Psoas muscle (tissue), 8 donors: ENCODE data around the gene VILL. TPM values are rescaled to one million over a fixed set of nuclear protein-coding genes. Genes with fewer than 3 reads are reported as not detected.
"Not testable (repeated sequence)": the region's sequence is repeated elsewhere in the genome, so short reads cannot be mapped to it uniquely, and the experiment has no call there.

Experiments
- ATAC-seq, 4 donors: fragments of 200-7000 bp; cut with Tn5 transposase; one replicate each; pipeline ENCODE4 v1.9.1; 2020; ENCODE audit warnings: moderate library complexity in 3 of 4, mild to moderate bottlenecking in 2 of 4
- DNase-seq, 2 donors: peaks; one replicate each; pipeline ENCODE4 v3.0.0-alpha.2; 2020
- H3K27ac ChIP-seq: fragments of 200-600 bp; one replicate; pipeline ENCODE4 v1.8.0; 2022
- H3K27me3 ChIP-seq, 3 donors: fragments of 200-600 bp in 1 of 3; one replicate each; pipeline versions ENCODE4 v1.6.1 to v1.8.0; 2013 to 2022; ENCODE audit warnings: low read length in 2 of 3, mild to moderate bottlenecking in 2 of 3, moderate library complexity in 1 of 3; ENCODE audit not compliant: insufficient read depth in 3 of 3
- H3K36me3 ChIP-seq, 2 donors: fragments of 200-600 bp in 1 of 2; one replicate each; pipeline versions ENCODE4 v1.6.1 to v1.8.0; 2013 to 2022; ENCODE audit warnings: low read depth in 1 of 2, mild to moderate bottlenecking in 1 of 2, moderate library complexity in 1 of 2; ENCODE audit not compliant: insufficient read depth in 1 of 2
- H3K4me1 ChIP-seq: fragments of 200-600 bp; one replicate; pipeline ENCODE4 v1.8.0; 2022
- H3K4me3 ChIP-seq: fragments of 200-600 bp; one replicate; pipeline ENCODE4 v1.8.0; 2022; ENCODE audit warnings: mild to moderate bottlenecking
- H3K9me3 ChIP-seq: fragments of 200-600 bp; one replicate; pipeline ENCODE4 v1.8.0; 2022
- WGBS, 3 donors: extraction: QIAGEN DNeasy Blood & Tissue Kit; methylation state at CpG; one replicate each; pipeline versions ENCODE4 v1.1.6 to v1.1.7; 2013; 5-methylcytosine and 5-hydroxymethylcytosine counted together
- intact Hi-C, 2 donors: fragments of 100-400 bp; cut with DNase I; formaldehyde crosslinking; loops; one replicate each; pipeline versions ENCODE4 v1.11.0 to v1.14.2; 2022
- polyA plus RNA-seq, 3 donors: library from polyadenylated mRNA; stranded (reverse); fragments of 200-250 nt; gene quantifications; one replicate each; pipeline ENCODE4 v1.2.3, GENCODE V29; 2013
- total RNA-seq, 4 donors: library from RNA; stranded (reverse); fragmentation: NEBNext Ultra II Directional in 2 of 4; extraction: Animal tissue kit (Norgen Biotek cat#: 25700) in 2 of 4; gene quantifications; one replicate each; pipeline versions ENCODE4 v1.2.1 to v1.2.4, GENCODE V29; 2021 to 2023
- TF ChIP-seq, protein P1 (sequence below): fragments of 200-600 bp; IDR thresholded peaks from one replicate; pipeline ENCODE4 v1.8.0; 2022; ENCODE audit warnings: antibody characterized with exemption
- donor health status: healthy with polysubstance abuse.
- donor health status: DM: no; HTN: no; CAD: no; lungs with moderate emphysema.
- donor health status: Bipolar disorder and iron deficiency.
- donor health status: healthy.
- donor health status: DM: yes; HTN: yes; CAD: no.
- donor health status: DM: no; HTN: no; CAD: no.
- donor health status: DM: no; HTN: no; CAD: no.
- donor health status: DM: yes; HTN: yes; CAD: no.

The VILL gene
- total and polyA plus RNA-seq, 7 donors = 0.65 to 2.1 (median 0.92) TPM

DNA sequence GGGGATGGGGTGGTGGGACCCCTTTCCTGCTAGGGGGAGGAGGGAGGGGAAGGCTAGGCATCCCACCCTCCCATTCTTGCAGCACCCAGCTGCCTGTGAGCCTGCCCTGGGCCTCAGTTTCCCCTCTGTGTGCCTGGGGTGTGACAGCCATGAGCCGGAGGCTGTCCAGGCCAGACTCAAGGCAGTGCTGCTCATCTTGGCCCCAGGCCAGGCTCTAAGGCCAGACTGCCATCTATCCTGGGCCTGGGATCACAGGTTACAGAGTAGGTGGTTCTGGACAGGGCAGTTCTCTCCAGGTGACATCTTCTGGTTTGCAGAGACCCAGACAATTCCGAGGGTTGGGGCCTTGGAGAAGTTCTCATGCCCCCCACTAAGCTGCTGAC lies 3.3 kb upstream of the VILL start:
- H3K4me3 ChIP-seq = no peak overlapping the region
- no peaks in the 10 kb centered on the region for H3K36me3 ChIP-seq
- intact Hi-C loops = no loop called here
- TF ChIP-seq, protein P1, sequence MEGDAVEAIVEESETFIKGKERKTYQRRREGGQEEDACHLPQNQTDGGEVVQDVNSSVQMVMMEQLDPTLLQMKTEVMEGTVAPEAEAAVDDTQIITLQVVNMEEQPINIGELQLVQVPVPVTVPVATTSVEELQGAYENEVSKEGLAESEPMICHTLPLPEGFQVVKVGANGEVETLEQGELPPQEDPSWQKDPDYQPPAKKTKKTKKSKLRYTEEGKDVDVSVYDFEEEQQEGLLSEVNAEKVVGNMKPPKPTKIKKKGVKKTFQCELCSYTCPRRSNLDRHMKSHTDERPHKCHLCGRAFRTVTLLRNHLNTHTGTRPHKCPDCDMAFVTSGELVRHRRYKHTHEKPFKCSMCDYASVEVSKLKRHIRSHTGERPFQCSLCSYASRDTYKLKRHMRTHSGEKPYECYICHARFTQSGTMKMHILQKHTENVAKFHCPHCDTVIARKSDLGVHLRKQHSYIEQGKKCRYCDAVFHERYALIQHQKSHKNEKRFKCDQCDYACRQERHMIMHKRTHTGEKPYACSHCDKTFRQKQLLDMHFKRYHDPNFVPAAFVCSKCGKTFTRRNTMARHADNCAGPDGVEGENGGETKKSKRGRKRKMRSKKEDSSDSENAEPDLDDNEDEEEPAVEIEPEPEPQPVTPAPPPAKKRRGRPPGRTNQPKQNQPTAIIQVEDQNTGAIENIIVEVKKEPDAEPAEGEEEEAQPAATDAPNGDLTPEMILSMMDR = no peak
- H3K9me3 ChIP-seq = no peaks in the 10 kb centered on the region
- 79 to 91% (median 80%) methylated on average over 2 of the region's 2 CpGs for WGBS, 3 donors
- no peaks in the 10 kb centered on the region for H3K4me1 ChIP-seq
- H3K27ac ChIP-seq = no peak overlapping the region
- ATAC-seq (no peak), DNase-seq (no peak)
- H3K27me3 ChIP-seq = no peaks in the 10 kb centered on the region

DNA sequence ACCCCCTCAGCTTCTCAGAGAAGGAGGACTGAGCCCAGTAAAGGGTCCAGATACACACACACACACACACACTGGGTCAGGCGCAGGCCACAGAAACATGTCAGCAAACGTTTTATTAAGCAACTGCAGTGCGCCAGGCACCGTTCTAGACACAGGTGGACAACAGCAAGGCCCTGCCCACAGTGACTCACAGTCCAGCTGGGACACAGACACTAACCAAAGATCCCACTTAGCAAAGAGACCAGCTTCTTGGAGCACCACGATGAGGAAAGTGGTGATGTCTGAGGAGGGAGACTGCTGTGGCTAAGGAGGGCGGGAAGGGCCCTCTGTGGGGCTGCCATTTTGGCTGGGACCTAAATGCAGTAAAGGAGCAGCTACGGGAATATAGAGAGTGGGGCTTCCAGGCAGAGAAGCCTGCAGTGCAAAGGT lies 2.8 kb upstream of the VILL start:
- Histone ChIP-seq H3K4me1 (no peaks in the 10 kb centered on the region), H3K27me3 (no peaks in the 10 kb centered on the region), H3K36me3 (no peaks in the 10 kb centered on the region), H3K27ac (no peak overlapping the region), H3K4me3 (no peak overlapping the region), H3K9me3 (no peaks in the 10 kb centered on the region)
- intact Hi-C loops = no loop called here
- TF ChIP-seq, protein P1 = no peak
- WGBS, 3 donors = 73 to 79% (median 77%) methylated on average over 7 of the region's 7 CpGs
- DNase-seq = no peak
- ATAC-seq = no peak

DNA sequence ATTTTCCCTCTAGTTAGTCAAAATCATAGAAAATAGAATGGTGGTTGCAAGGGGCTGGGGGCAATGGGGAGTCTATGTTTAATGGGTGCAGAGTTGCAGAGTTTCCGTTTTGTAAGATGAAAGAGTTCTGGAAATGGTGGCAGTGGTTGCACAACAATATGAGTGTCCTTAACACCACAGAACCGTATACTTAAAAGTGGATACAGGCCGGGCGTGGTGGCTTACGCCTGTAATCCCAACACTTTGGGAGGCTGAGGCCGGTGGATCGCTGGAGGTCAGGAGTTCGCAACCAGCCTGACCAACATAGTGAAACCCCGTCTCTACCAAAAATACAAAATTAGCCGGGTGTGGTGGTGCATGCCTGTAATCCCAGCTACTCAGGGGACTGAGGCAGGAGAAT lies 2.2 kb upstream of the VILL start:
- DNase-seq, intact Hi-C loops: not testable (repeated sequence)

DNA sequence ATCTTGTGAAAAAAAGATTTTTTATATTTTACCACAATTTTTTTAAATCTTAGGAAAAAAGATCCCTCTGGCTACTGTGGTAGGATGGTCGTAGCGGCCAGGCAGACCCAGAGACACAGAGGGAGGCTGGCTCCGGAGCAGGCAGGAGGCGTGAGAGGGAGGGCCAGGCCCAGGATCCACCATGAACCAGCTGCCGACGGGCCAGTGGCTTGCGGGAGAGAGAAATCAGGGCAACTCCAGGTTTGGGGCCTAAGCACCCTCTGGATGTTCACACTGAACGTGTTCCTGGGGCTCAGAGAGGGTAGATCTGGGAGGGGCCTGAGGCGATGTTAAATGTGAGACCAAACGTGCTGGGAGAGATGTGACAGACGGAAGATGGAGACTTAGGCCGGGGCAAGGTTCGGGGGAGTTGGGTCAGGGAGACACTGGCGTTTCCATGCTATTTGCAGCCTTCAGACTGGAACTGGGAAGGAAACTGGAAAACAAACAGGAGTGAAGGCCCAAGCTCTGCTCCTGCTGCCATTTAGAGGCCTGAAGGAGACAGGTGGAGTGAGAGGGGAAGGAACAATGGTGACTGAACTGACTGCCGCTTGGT lies 1.6 kb upstream of the VILL start:
- intact Hi-C loops = no loop called here
- Histone ChIP-seq H3K4me3 (no peak overlapping the region), H3K4me1 (no peaks in the 10 kb centered on the region), H3K9me3 (no peaks in the 10 kb centered on the region), H3K27me3 (no peaks in the 10 kb centered on the region), H3K36me3 (no peaks in the 10 kb centered on the region), H3K27ac (no peak overlapping the region)
- ATAC-seq = no peak
- no peak for DNase-seq
- TF ChIP-seq, protein P1 = no peak
- 81 to 88% (median 82%) methylated on average over 15 of the region's 15 CpGs for WGBS, 3 donors

More for the DNA sequence above, 2.2 kb upstream of the VILL start:
- ATAC-seq, H3K27me3 ChIP-seq, H3K9me3 ChIP-seq, H3K4me3 ChIP-seq, H3K4me1 ChIP-seq, H3K27ac ChIP-seq, H3K36me3 ChIP-seq: not testable (repeated sequence)
- 93 to 96% (median 93%) methylated on average over 10 of the region's 10 CpGs for WGBS, 3 donors

DNA sequence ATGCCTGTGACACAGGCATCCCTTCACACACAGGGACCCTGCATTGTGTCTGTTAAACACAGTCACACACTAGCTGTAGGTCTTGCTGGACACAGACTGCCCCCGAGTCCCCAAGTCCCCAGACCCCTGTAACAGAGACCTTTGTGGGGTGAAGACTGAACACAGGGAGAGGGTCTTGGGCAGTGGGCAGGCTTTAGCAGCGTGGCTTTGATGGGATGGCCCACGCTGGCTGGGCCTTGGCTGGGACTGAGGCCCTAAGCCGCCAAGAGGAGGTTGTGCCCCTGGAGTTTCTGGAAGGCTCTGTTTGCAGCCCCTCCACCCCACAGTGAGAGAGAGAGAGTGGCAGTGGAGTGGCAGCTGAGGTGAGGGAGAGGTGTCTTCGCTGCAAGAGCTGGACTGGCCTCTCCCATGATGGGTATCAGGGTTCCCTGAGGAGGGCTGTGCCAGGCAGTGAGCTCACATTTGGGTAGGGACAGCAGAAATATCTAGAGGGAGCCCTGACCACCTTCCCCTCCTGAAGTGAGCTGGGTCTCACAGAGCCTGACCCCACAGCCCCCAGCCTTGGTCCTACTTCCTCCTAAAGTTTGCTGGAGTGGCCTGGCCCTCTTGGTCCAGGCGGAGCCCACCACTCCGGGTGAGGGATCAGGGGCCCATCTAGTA lies 635 bp upstream of the VILL start:
- no peak for DNase-seq

More for the DNA sequence above, 635 bp upstream of the VILL start:
- H3K4me3 ChIP-seq = no peak overlapping the region
- no peaks in the 10 kb centered on the region for H3K4me1 ChIP-seq
- H3K9me3 ChIP-seq = no peaks in the 10 kb centered on the region
- 84 to 93% (median 91%) methylated on average over 7 of the region's 7 CpGs for WGBS, 3 donors
- intact Hi-C loops = no loop called here
- TF ChIP-seq, protein P1 = no peak
- no peak overlapping the region for H3K27ac ChIP-seq
- ATAC-seq = no peak
- H3K27me3 ChIP-seq = no peaks in the 10 kb centered on the region
- no peaks in the 10 kb centered on the region for H3K36me3 ChIP-seq
